GM12878 (cell line): Measurements from ENCODE around the gene CCNT2.

ENCODE experiments used
- EGR1 ChIP-seq, 2 experiments: IDR thresholded peaks; 1 replicate in 1 of 2; 2 replicates in 1 of 2; pipeline ENCODE4 v1.6.1; 2011 to 2012; ENCODE audit warnings: low read depth in 2 of 2, low read length in 2 of 2, borderline replicate concordance in 1 of 2, mild to moderate bottlenecking in 1 of 2, moderate library complexity in 1 of 2
- EP300 ChIP-seq, 2 experiments: fragments of 150-350 bp in 1 of 2; IDR thresholded peaks; 2 replicates each; pipeline ENCODE4 v1.6.1; 2011 to 2012; ENCODE audit warnings: low read depth in 2 of 2, low read length in 2 of 2, borderline replicate concordance in 1 of 2, improper control_type of control experiment in 1 of 2, inconsistent platforms in 1 of 2; ENCODE audit not compliant: control insufficient read depth in 1 of 2
- FOS ChIP-seq: IDR thresholded peaks from 3 replicates; pipeline ENCODE4 v1.6.1; 2011; ENCODE audit warnings: borderline replicate concordance; ENCODE audit not compliant: insufficient read length; ENCODE audit errors: extremely low read depth
- GABPA ChIP-seq: IDR thresholded peaks from 2 replicates; pipeline ENCODE4 v1.6.1; 2014; ENCODE audit warnings: antibody characterized with exemption, low read depth, mild to moderate bottlenecking, inconsistent platforms
- POLR2AphosphoS5 ChIP-seq: IDR thresholded peaks from 2 replicates; pipeline ENCODE4 v1.6.1; 2011; ENCODE audit warnings: mild to moderate bottlenecking, low read length, inconsistent platforms
- RAD21 ChIP-seq: IDR thresholded peaks from 2 replicates; pipeline ENCODE4 v1.6.1; 2011; ENCODE audit warnings: mild to moderate bottlenecking, low read depth, low read length, moderate library complexity; ENCODE audit not compliant: insufficient read depth
- TCF12 ChIP-seq: IDR thresholded peaks from 2 replicates; pipeline ENCODE4 v1.6.1; 2011; ENCODE audit warnings: low read depth, mild to moderate bottlenecking, low read length
- ZNF274 ChIP-seq: IDR thresholded peaks from one replicate; pipeline ENCODE4 v1.8.0; 2011; ENCODE audit not compliant: insufficient read length, insufficient read depth
- TF ChIP-seq, protein P1 (sequence below): fragments of 450-650 bp; IDR thresholded peaks from 2 replicates; pipeline ENCODE4 v1.6.1; 2014; ENCODE audit warnings: mild to moderate bottlenecking

DNA sequence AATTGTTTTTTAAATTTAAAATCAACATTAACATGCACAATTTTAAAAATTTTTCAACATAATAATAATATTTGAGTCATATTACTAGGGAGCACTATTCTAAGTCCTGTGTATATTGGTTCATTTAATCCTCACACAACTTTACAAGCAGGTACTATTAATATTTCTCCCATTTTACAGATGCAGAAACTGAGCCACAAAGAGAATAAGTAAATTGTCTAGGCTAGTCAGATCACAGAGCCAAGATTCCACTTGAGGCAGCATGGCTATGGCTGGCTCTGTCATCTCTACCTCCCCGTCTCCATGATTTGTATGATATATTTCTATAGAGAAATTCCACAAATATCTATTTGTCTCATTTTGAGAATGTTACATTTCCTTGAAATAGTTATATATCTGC lies 15.1 kb downstream of the CCNT2 start:
- TF ChIP-seq FOS (no peak), RAD21 (no peak), EP300 (IDR thresholded peaks at IDR 0.05; ENCODE audit: borderline replicate concordance in 1 of 2, control insufficient read depth in 1 of 2, low read depth in 2 of 2, low read length in 2 of 2) (no peak), EGR1 (IDR thresholded peaks at IDR 0.05; ENCODE audit: borderline replicate concordance in 1 of 2, low read depth in 2 of 2, low read length in 2 of 2) (no peak), GABPA (no peak), TCF12 (no peak), ZNF274 (no peak), POLR2AphosphoS5 (no peak)
- TF ChIP-seq, protein P1, sequence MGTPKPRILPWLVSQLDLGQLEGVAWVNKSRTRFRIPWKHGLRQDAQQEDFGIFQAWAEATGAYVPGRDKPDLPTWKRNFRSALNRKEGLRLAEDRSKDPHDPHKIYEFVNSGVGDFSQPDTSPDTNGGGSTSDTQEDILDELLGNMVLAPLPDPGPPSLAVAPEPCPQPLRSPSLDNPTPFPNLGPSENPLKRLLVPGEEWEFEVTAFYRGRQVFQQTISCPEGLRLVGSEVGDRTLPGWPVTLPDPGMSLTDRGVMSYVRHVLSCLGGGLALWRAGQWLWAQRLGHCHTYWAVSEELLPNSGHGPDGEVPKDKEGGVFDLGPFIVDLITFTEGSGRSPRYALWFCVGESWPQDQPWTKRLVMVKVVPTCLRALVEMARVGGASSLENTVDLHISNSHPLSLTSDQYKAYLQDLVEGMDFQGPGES = no peak
